ENCODE measurements around the gene SMAD6.

DNA sequence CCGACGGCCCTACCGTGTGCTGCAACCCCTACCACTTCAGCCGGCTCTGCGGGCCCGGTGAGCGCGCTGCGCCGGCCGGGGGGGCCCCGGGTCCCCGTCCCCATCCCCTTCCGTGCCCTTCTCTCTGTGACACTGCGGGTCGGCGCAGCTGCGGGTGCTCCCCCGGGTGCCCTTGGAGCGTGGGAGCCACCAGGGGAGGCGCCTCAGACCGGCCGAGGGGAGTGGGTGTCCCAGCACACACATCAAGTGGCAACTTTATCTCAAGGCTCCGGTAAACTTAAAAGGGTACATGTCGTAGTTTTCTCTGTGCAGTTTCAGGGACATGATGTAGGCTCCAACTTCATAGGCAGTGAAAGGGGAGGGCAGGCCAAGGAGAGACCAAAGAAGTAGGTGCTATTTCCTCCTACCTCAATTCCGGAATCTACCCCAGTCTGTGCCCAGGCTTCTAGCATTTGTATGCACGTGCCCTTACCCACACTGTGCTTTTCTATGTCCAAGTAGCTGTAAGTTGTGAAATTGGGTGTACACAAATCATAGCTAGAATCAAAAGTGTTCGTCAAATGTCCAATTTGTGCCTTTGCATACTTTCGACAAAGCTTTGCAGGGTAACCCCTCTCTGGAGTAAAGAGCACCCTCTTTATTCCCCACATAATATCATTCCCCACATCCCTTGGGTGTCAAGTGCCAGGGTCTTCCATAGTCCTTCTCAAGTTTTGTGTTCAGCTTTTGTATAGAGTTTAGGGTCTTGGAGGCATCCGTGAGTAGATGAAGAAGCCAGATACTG is 2.2 kb downstream of the SMAD6 start:
- TF ChIP-seq POLR2AphosphoS5 (IDR thresholded peaks at IDR 0.05; ENCODE audit: low read depth, low read length) (no peak; the same call in 1 of the 2 replicates), SIN3A (IDR thresholded peaks at IDR 0.05; ENCODE audit: borderline replicate concordance, insufficient read depth, low read length) (no peak), TAF1 (IDR thresholded peaks at IDR 0.05; ENCODE audit: borderline replicate concordance, insufficient read depth, low read length) (no peak)
- TF ChIP-seq, protein P1, sequence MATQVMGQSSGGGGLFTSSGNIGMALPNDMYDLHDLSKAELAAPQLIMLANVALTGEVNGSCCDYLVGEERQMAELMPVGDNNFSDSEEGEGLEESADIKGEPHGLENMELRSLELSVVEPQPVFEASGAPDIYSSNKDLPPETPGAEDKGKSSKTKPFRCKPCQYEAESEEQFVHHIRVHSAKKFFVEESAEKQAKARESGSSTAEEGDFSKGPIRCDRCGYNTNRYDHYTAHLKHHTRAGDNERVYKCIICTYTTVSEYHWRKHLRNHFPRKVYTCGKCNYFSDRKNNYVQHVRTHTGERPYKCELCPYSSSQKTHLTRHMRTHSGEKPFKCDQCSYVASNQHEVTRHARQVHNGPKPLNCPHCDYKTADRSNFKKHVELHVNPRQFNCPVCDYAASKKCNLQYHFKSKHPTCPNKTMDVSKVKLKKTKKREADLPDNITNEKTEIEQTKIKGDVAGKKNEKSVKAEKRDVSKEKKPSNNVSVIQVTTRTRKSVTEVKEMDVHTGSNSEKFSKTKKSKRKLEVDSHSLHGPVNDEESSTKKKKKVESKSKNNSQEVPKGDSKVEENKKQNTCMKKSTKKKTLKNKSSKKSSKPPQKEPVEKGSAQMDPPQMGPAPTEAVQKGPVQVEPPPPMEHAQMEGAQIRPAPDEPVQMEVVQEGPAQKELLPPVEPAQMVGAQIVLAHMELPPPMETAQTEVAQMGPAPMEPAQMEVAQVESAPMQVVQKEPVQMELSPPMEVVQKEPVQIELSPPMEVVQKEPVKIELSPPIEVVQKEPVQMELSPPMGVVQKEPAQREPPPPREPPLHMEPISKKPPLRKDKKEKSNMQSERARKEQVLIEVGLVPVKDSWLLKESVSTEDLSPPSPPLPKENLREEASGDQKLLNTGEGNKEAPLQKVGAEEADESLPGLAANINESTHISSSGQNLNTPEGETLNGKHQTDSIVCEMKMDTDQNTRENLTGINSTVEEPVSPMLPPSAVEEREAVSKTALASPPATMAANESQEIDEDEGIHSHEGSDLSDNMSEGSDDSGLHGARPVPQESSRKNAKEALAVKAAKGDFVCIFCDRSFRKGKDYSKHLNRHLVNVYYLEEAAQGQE (IDR thresholded peaks at IDR 0.05; ENCODE audit: insufficient read depth in 1 of 2, low read depth in 2 of 2, low read length in 2 of 2): no peak

Measured in PFSK-1 (cell line).